ENCODE measurements around the gene TRIM2. TPM values are rescaled to one million over a fixed set of nuclear protein-coding genes. Genes with fewer than 3 reads are reported as not detected.
"Not testable (repeated sequence)": the region's sequence is repeated elsewhere in the genome, so short reads cannot be mapped to it uniquely, and the experiment has no call there.

TRIM2 gene
- total RNA-seq, 4 donors from 2014 or later = 25.7 to 55.9 (median 42.5) TPM

- Histone ChIP-seq H3K9me3 (no peaks in the 10 kb centered on the region), H3K4me3 (no peak overlapping the region), H3K27me3 (no peaks in the 10 kb centered on the region), H3K4me1 (no peaks in the 10 kb centered on the region), H3K27ac (no peak overlapping the region), H3K36me3 (no peaks in the 10 kb centered on the region)
- no peak for DNase-seq (ENCODE audit: low spot score in 2 of 2)
- TF ChIP-seq EP300 (IDR thresholded peaks at IDR 0.05) = no peak
- TF ChIP-seq POLR2A (IDR thresholded peaks at IDR 0.05) = no peak
- no peak for TF ChIP-seq CTCF (IDR thresholded peaks at IDR 0.05)
- WGBS, 2 donors = 90 to 94% methylated on average over 12 of the region's 12 CpGs
Observed at GRCh38 chr4:153186046-153186728, 18.1 kb upstream of the TRIM2 start.

GRCh38 chr4:153189016-153189801, 15.0 kb upstream of the TRIM2 start:
- no peak overlapping the region for H3K4me3 ChIP-seq
- H3K27me3 ChIP-seq = no peaks in the 10 kb centered on the region
- DNase-seq (ENCODE audit: low spot score in 2 of 2) = no peak
- H3K36me3 ChIP-seq = no peaks in the 10 kb centered on the region
- no peaks in the 10 kb centered on the region for H3K9me3 ChIP-seq
- WGBS, 2 donors = 58 to 59% methylated on average over 11 of the region's 11 CpGs
- peak overlapping the region in 1 of 4 donors; percentile 24 for H3K27ac ChIP-seq
- H3K4me1 ChIP-seq = no peaks in the 10 kb centered on the region
- TF ChIP-seq CTCF (IDR thresholded peaks at IDR 0.05) = no peak
- no peak for TF ChIP-seq POLR2A (IDR thresholded peaks at IDR 0.05)
- TF ChIP-seq EP300 (IDR thresholded peaks at IDR 0.05) = no peak

- WGBS, 2 donors = 75 to 77% methylated on average over 5 of the region's 5 CpGs
- TF ChIP-seq CTCF (IDR thresholded peaks at IDR 0.05) (no peak), EP300 (IDR thresholded peaks at IDR 0.05) (no peak), POLR2A (IDR thresholded peaks at IDR 0.05) (no peak)
- no peaks in the 10 kb centered on the region for H3K9me3 ChIP-seq
- H3K27me3 ChIP-seq = no peaks in the 10 kb centered on the region
- H3K4me3 ChIP-seq = no peak overlapping the region
- H3K27ac ChIP-seq = no peak overlapping the region
- no peak for DNase-seq (ENCODE audit: low spot score in 2 of 2)
- no peaks in the 10 kb centered on the region for H3K36me3 ChIP-seq
- H3K4me1 ChIP-seq = no peaks in the 10 kb centered on the region
Observed at GRCh38 chr4:153191795-153192363, 12.4 kb upstream of the TRIM2 start.

- WGBS, 2 donors = 95 to 96% methylated on average over 5 of the region's 5 CpGs
- no peak overlapping the region for H3K4me3 ChIP-seq
- H3K36me3 ChIP-seq = no peaks in the 10 kb centered on the region
- no peaks in the 10 kb centered on the region for H3K9me3 ChIP-seq
- no peak for TF ChIP-seq CTCF (IDR thresholded peaks at IDR 0.05)
- TF ChIP-seq EP300 (IDR thresholded peaks at IDR 0.05) = no peak
- no peak for TF ChIP-seq POLR2A (IDR thresholded peaks at IDR 0.05)
- DNase-seq (ENCODE audit: low spot score in 2 of 2) = no peak
- H3K4me1 ChIP-seq = no peaks in the 10 kb centered on the region
- H3K27me3 ChIP-seq = no peaks in the 10 kb centered on the region
- no peak overlapping the region for H3K27ac ChIP-seq
Observed at GRCh38 chr4:153197301-153197700, 6.9 kb upstream of the TRIM2 start.

GRCh38 chr4:153198719-153199118, 5.5 kb upstream of the TRIM2 start:
- TF ChIP-seq POLR2A (IDR thresholded peaks at IDR 0.05) (no peak), EP300 (IDR thresholded peaks at IDR 0.05) (no peak), CTCF (IDR thresholded peaks at IDR 0.05) (no peak)
- Histone ChIP-seq H3K9me3 (no peaks in the 10 kb centered on the region), H3K36me3 (no peaks in the 10 kb centered on the region), H3K4me3 (no peak overlapping the region), H3K4me1 (peaks cover 0 to 3% (median 0%) of the 10 kb centered on the region in 4 donors), H3K27me3 (no peaks in the 10 kb centered on the region), H3K27ac (no peak overlapping the region)
- 68 to 89% methylated on average over 1 of the region's 1 CpG for WGBS, 2 donors
- no peak for DNase-seq (ENCODE audit: low spot score in 2 of 2)

- H3K9me3 ChIP-seq; H3K27me3 ChIP-seq; H3K36me3 ChIP-seq; DNase-seq (ENCODE audit: low spot score in 2 of 2): not testable (repeated sequence)
- H3K27ac ChIP-seq = peak overlapping the region in 3 of 4 donors; percentile 70 to 79 (median 77)
- peaks cover 0 to 19% (median 3%) of the 10 kb centered on the region in 4 donors for H3K4me1 ChIP-seq
- H3K4me3 ChIP-seq = peak overlapping the region in 3 of 4 donors; percentile 18 to 42 (median 39)
- WGBS, 2 donors = 56 to 63% methylated on average over 5 of the region's 5 CpGs
Observed at GRCh38 chr4:153203746-153204145, 497 bp upstream of the TRIM2 start.

Measured in tibial nerve (tissue), 4 donors.